Measurements from ENCODE around the gene EGR2.

EGR2 gene

GRCh38 chr10:62801871-62802270, 14.3 kb downstream of the EGR2 start:
- DNase-seq (ENCODE audit: low spot score) = no peak
- in situ Hi-C loops (cut with MboI; ENCODE audit: low sequenced_read_pairs, unreplicated experiment) = no loop called here
- no peak for TF ChIP-seq CTCF (IDR thresholded peaks at IDR 0.05; ENCODE audit: borderline replicate concordance, control extremely low read depth, extremely low read depth, insufficient read depth, missing control alignments)

DNA sequence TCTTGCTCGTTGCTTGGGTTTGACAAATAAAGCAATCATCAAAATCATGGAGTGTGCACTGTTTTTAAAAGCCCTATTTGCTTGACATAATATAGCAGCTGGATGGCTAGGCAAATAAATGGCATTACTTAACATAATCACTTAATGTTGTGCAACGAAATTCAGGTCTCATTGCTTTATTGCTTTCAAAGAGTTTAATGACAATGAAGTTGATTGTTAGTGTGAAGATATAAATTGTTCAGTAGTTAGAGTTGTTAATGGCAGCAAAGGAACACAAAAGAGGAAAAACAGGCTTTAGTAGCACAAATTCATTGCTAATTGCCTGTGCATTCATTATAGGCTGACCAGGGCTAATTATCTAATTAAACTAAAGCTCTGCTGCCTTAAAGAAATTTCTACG, 19.3 kb downstream of the EGR2 start:
- no peak for DNase-seq (ENCODE audit: low spot score)
- in situ Hi-C loops (cut with MboI; ENCODE audit: low sequenced_read_pairs, unreplicated experiment) = no loop called here
- no peak for TF ChIP-seq CTCF (IDR thresholded peaks at IDR 0.05; ENCODE audit: borderline replicate concordance, control extremely low read depth, extremely low read depth, insufficient read depth, missing control alignments)

GRCh38 chr10:62795762-62796161, 20.4 kb downstream of the EGR2 start:
- in situ Hi-C loops (cut with MboI; ENCODE audit: low sequenced_read_pairs, unreplicated experiment) = no loop called here
- TF ChIP-seq CTCF (IDR thresholded peaks at IDR 0.05; ENCODE audit: borderline replicate concordance, control extremely low read depth, extremely low read depth, insufficient read depth, missing control alignments) = no peak
- DNase-seq (ENCODE audit: low spot score) = no peak

GRCh38 chr10:62795100-62795499, 21.1 kb downstream of the EGR2 start:
- TF ChIP-seq CTCF (IDR thresholded peaks at IDR 0.05; ENCODE audit: borderline replicate concordance, control extremely low read depth, extremely low read depth, insufficient read depth, missing control alignments) = no peak
- in situ Hi-C loops (cut with MboI; ENCODE audit: low sequenced_read_pairs, unreplicated experiment) = no loop called here

DNA sequence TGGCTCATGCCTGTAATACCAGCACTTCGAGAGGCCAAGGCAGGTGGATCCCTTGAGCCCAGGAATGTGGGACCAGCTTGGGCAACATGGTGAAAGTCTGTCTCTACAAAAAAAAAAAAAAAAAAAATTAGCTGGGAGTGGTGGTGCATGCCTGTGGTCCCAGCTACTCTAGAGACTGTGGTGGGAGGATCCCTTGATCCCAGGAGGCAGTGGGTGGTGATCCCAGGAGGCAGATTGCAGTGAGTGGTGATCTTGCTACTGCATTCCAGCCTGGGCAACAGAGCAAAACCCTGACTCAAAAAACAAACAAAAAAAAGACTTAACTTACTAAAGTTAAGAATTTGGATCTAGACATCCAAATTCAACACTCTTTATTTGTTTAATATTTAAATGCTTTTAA, 21.9 kb downstream of the EGR2 start:
- TF ChIP-seq CTCF (IDR thresholded peaks at IDR 0.05; ENCODE audit: borderline replicate concordance, control extremely low read depth, extremely low read depth, insufficient read depth, missing control alignments) = no peak
- DNase-seq (ENCODE audit: low spot score) = no peak
- in situ Hi-C loops (cut with MboI; ENCODE audit: low sequenced_read_pairs, unreplicated experiment) = no loop called here

More at GRCh38 chr10:62795100-62795499, 21.1 kb downstream of the EGR2 start:
- DNase-seq (ENCODE audit: low spot score) = no peak

- in situ Hi-C loops (cut with MboI; ENCODE audit: low sequenced_read_pairs, unreplicated experiment) = no loop called here
- no peak for DNase-seq (ENCODE audit: low spot score)
- TF ChIP-seq CTCF (IDR thresholded peaks at IDR 0.05; ENCODE audit: borderline replicate concordance, control extremely low read depth, extremely low read depth, insufficient read depth, missing control alignments) = no peak
These were observed 23.9 kb downstream of the EGR2 start for GRCh38 chr10:62792261-62792660.

GRCh38 chr10:62790571-62790970, 25.6 kb downstream of the EGR2 start:
- no peak for DNase-seq (ENCODE audit: low spot score)
- TF ChIP-seq CTCF (IDR thresholded peaks at IDR 0.05; ENCODE audit: borderline replicate concordance, control extremely low read depth, extremely low read depth, insufficient read depth, missing control alignments) = no peak
- in situ Hi-C loops (cut with MboI; ENCODE audit: low sequenced_read_pairs, unreplicated experiment) = no loop called here

Measured in GM13976 (cell line).